Effector memory CD8-positive, alpha-beta T cell (primary cell): Measurements from ENCODE around the gene CDX1.

Experiments
- ATAC-seq: fragments of 150-1000 bp; cut with Tn5 transposase; replicated peaks from 2 replicates; pipeline ENCODE4 v1.10.0; 2021; ENCODE audit warnings: mild to moderate bottlenecking, moderate library complexity
- DNase-seq, 3 experiments: peaks; one replicate each; pipeline ENCODE4 v3.0.0; 2021
- H3K27ac Mint-ChIP-seq, 2 donors: one replicate each; pipeline ENCODE4 v1.8.0; 2022; ENCODE audit warnings: mild to moderate bottlenecking in 2 of 2, mixed read lengths in 2 of 2, moderate library complexity in 2 of 2
- H3K27me3 Mint-ChIP-seq, 2 donors: one replicate each; pipeline ENCODE4 v1.8.0; 2022; ENCODE audit warnings: mixed read lengths in 2 of 2
- H3K36me3 Mint-ChIP-seq: one replicate; pipeline ENCODE4 v1.8.0; 2022; ENCODE audit warnings: mild to moderate bottlenecking, moderate library complexity, mixed read lengths; ENCODE audit not compliant: insufficient read depth
- H3K4me1 Mint-ChIP-seq, 2 donors: one replicate each; pipeline ENCODE4 v1.8.0; 2022; ENCODE audit warnings: low read depth in 2 of 2, mixed read lengths in 2 of 2
- H3K4me3 Mint-ChIP-seq, 2 donors: one replicate each; pipeline ENCODE4 v1.8.0; 2022; ENCODE audit warnings: mild to moderate bottlenecking in 2 of 2, mixed read lengths in 2 of 2, moderate library complexity in 2 of 2
- H3K9me3 Mint-ChIP-seq, 2 donors: one replicate each; pipeline ENCODE4 v1.8.0; 2022; ENCODE audit warnings: mixed read lengths in 2 of 2

Gene CDX1

DNA sequence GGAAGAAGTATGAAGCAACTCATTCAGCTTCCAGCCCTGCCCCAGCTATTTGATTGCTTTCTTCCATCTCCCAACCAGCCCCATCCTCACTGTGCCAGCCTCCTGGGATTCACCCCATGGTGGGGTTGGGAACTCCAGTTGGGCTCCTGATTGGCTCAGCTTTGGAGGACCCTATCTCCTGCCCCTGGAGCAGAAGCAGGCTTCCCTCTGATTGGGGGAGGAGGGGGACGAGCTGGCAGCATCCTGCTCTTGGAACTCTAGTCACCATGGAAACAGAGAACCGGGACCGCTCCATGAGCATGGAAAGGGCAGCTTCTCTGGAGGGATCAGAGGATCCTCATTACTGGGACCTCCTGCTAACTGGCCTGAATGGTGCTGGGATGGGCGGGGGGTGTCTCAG is 25.9 kb downstream of the CDX1 start:
- Mint-ChIP-seq H3K4me1 (no peaks in the 10 kb centered on the region), H3K36me3 (no peaks in the 10 kb centered on the region), H3K4me3 (no peak overlapping the region), H3K27ac (no peak overlapping the region), H3K9me3 (no peaks in the 10 kb centered on the region), H3K27me3 (peaks cover 53 to 86% of the 10 kb centered on the region in 2 donors)
- DNase-seq (no peak), ATAC-seq (no peak)

- Mint-ChIP-seq H3K9me3 (no peaks in the 10 kb centered on the region), H3K4me3 (no peak overlapping the region), H3K4me1 (no peaks in the 10 kb centered on the region), H3K27me3 (peaks cover 61 to 80% of the 10 kb centered on the region in 2 donors), H3K27ac (no peak overlapping the region), H3K36me3 (no peaks in the 10 kb centered on the region)
- no peak for DNase-seq
- no peak for ATAC-seq
Measured at GRCh38 chr5:150195736-150196485, 29.3 kb downstream of the CDX1 start.

DNA sequence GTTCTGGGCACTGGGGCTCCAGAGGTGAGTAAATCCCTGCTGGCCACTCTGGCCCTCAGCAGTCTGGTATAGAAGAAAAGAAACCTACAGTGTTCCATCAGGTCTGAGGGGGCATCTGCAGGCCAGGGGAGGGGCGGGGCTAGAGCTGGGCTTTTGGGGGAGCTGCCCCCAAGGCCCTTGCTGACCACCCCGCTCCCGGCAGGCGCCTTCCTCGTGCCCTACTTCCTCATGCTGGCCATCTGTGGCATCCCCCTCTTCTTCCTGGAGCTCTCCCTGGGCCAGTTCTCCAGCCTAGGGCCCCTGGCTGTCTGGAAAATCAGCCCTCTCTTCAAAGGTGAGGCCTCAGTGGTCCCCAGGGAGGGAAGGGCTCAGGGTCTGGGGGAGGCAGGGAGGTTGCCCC is 29.9 kb downstream of the CDX1 start:
- peaks cover 57 to 74% of the 10 kb centered on the region in 2 donors for H3K27me3 Mint-ChIP-seq

DNA sequence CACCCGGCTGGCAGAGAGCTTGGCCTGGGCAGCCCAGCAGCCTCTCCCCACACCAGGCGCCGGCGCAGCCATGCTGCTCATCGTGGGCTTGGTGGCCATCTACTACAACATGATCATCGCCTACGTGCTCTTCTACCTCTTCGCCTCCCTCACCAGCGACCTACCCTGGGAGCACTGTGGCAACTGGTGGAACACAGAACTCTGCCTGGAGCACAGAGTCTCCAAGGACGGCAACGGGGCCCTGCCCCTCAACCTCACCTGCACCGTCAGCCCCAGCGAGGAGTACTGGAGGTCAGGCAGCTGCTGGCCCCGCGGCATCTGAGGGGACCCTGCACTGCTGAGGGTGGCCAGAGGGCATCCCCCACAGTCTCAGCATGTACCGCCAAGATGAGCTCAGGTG is 30.4 kb downstream of the CDX1 start:
- Mint-ChIP-seq H3K27me3 (peaks cover 52 to 72% of the 10 kb centered on the region in 2 donors), H3K9me3 (no peaks in the 10 kb centered on the region), H3K36me3 (no peaks in the 10 kb centered on the region), H3K27ac (no peak overlapping the region), H3K4me1 (no peaks in the 10 kb centered on the region), H3K4me3 (no peak overlapping the region)
- DNase-seq (no peak), ATAC-seq (no peak)

More for the DNA sequence above, 29.9 kb downstream of the CDX1 start:
- Mint-ChIP-seq H3K27ac (no peak overlapping the region), H3K9me3 (no peaks in the 10 kb centered on the region), H3K4me1 (no peaks in the 10 kb centered on the region), H3K36me3 (no peaks in the 10 kb centered on the region), H3K4me3 (no peak overlapping the region)
- ATAC-seq, result no peak
- no peak for DNase-seq

DNA sequence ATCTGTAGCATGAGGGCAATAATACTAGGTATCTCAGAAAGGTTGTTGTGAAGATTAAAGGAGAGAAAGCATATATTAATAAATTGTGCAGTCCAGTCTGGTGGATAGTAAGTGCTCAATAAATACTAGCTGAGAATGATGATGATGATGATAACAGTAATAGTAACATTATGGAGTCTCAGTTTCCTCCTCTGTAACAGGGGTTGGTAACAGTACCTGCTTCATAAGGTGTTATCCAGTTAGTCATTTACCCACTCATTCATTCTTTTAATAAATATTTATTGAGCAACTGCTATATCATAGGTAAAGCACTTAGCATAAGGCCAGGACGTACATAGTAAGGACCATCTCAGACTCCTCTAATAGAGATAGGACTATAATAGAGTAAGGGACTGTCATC is 30.9 kb downstream of the CDX1 start:
- Mint-ChIP-seq H3K27ac (no peak overlapping the region), H3K36me3 (no peaks in the 10 kb centered on the region), H3K27me3 (peaks cover 53 to 72% of the 10 kb centered on the region in 2 donors)

GRCh38 chr5:150202501-150202900 is 35.9 kb downstream of the CDX1 start:
- Mint-ChIP-seq H3K9me3 (no peaks in the 10 kb centered on the region), H3K4me1 (no peaks in the 10 kb centered on the region), H3K4me3 (no peak overlapping the region), H3K27ac (no peak overlapping the region), H3K36me3 (no peaks in the 10 kb centered on the region), H3K27me3 (peaks cover 35 to 57% of the 10 kb centered on the region in 2 donors)
- DNase-seq, result no peak
- ATAC-seq, result no peak

More for the DNA sequence above, 30.9 kb downstream of the CDX1 start:
- no peaks in the 10 kb centered on the region for H3K4me1 Mint-ChIP-seq
- no peak for ATAC-seq
- H3K4me3 Mint-ChIP-seq, result no peak overlapping the region
- DNase-seq, result no peak
- no peaks in the 10 kb centered on the region for H3K9me3 Mint-ChIP-seq

- H3K27me3 Mint-ChIP-seq, result peaks cover 38 to 63% of the 10 kb centered on the region in 2 donors
- H3K36me3 Mint-ChIP-seq, result no peaks in the 10 kb centered on the region
- no peaks in the 10 kb centered on the region for H3K9me3 Mint-ChIP-seq
- H3K27ac Mint-ChIP-seq, result peak overlapping the region in 1 of 2 donors; percentile 39
- peaks cover 11 to 12% of the 10 kb centered on the region in 2 donors for H3K4me1 Mint-ChIP-seq
- ATAC-seq (no peak), DNase-seq (no peak)
- H3K4me3 Mint-ChIP-seq, result no peak overlapping the region
Measured at GRCh38 chr5:150203832-150204589, 37.4 kb downstream of the CDX1 start.

GRCh38 chr5:150204590-150204960 is 38.0 kb downstream of the CDX1 start:
- ATAC-seq, result no peak
- Mint-ChIP-seq H3K4me3 (no peak overlapping the region), H3K27me3 (peaks cover 37 to 63% of the 10 kb centered on the region in 2 donors), H3K4me1 (peaks cover 16 to 17% of the 10 kb centered on the region in 2 donors), H3K9me3 (no peaks in the 10 kb centered on the region), H3K36me3 (no peaks in the 10 kb centered on the region), H3K27ac (peak overlapping the region in 1 of 2 donors; percentile 39)
- no peak for DNase-seq

DNA sequence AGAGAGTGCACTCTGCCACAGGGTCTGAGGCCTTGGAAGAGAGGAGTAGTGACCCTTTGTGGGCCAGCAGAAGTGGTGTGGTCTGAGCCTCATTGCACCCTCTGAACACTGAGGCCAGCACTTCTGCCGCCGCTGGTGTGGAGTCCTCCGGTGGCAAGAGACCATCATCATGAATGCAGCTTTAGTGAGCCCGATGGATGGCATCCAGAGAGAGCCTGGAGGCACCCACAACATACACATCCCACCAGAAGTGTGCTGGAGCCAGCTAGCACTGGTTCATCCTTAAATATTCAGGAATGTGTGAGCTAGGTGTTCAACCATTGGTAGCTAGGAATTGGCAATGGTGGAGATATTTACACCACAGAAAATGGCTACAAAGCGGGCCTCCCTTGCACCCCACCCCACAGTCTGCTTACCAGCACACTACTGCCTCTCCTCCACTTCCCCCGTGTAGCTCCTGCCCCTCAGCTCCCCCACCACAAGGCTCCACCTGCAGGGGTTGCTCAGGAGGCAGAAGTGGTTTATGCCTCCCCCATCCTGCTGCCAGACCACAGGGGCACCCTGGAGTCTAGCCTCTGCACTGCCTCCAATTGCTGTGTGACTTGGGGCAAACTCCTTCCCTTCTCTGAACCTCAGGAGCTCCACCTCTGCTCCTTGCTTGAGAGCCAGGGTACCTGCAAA is 39.7 kb downstream of the CDX1 start:
- H3K9me3 Mint-ChIP-seq, result no peaks in the 10 kb centered on the region
- DNase-seq (no peak), ATAC-seq (no peak)
- H3K27me3 Mint-ChIP-seq, result peaks cover 25 to 64% of the 10 kb centered on the region in 2 donors
- no peak overlapping the region for H3K4me3 Mint-ChIP-seq
- H3K36me3 Mint-ChIP-seq, result no peaks in the 10 kb centered on the region
- H3K27ac Mint-ChIP-seq, result no peak overlapping the region
- H3K4me1 Mint-ChIP-seq, result peaks cover 16 to 22% of the 10 kb centered on the region in 2 donors

DNA sequence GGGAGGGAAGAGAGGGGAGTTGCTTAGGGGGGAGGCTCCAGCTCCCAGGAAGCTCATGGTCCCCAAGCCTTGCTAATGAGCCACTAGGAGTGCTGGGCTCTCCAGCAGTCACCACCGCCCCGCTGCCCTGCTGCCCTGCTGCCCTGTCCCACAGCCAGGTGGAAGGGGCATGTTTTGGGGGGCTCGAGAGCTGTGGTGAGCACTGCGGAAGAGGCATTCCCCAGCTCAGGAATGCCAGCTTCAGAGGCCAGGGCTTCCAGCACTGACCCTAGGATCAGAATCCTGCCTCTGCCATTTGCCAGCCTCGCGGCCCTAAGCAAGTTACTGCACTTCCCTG is 40.2 kb downstream of the CDX1 start:
- peaks cover 25 to 64% of the 10 kb centered on the region in 2 donors for H3K27me3 Mint-ChIP-seq
- H3K4me1 Mint-ChIP-seq, result peaks cover 16 to 22% of the 10 kb centered on the region in 2 donors
- H3K27ac Mint-ChIP-seq, result no peak overlapping the region
- H3K4me3 Mint-ChIP-seq, result no peak overlapping the region
- ATAC-seq, result no peak
- no peak for DNase-seq
- H3K9me3 Mint-ChIP-seq, result no peaks in the 10 kb centered on the region
- no peaks in the 10 kb centered on the region for H3K36me3 Mint-ChIP-seq

DNA sequence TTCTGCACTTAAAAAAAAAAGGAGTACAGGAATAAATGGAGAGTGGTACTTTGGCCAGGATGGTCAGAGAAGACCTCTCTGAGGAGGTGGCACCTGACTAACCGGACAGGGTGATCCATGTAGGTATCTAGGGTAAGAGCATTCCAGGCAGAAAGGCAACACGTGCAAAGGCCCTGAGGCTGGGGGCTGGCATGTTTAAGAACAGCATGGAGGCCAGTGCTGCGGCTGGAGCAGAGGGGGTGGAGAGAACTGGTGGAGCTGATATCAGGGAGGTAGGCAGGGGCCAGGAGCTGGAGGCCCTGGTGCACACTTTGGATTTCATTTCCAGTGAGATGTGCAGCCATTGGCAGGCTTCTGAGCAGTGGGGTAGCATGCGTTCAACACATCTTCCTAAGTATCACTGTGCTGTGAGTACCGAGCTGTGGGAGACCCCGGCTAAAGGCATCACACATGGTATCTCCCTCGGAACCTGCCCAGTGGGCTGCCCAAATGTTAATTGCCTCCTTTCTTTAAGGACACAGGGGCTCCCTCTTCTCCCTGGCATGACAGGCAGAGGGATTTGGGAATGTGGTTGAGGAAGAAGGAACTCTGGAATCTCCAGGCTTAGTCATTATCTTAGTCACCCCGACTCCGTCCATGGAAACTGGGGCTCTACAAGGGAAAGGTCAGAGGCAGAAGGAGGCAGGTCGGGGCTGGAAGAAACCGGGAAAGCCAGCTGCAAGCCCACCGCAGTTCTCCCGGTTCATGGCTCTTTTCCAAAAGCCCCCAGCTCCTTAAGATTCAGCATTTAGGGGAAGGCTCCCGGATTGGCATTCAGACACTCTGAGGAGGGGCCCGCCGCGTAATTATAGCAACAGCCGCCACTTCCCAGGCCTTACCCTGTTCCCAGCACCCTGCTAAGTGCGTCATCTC is 41.9 kb downstream of the CDX1 start:
- peak overlapping the region; percentile 67 to 76 for H3K4me3 Mint-ChIP-seq
- H3K27ac Mint-ChIP-seq, result peak overlapping the region; percentile 62 to 77
- H3K27me3 Mint-ChIP-seq, result peaks cover 19 to 54% of the 10 kb centered on the region in 2 donors
- ATAC-seq (no peak), DNase-seq (no peak)
- H3K9me3 Mint-ChIP-seq, result no peaks in the 10 kb centered on the region
- peaks cover 16 to 22% of the 10 kb centered on the region in 2 donors for H3K4me1 Mint-ChIP-seq
- no peaks in the 10 kb centered on the region for H3K36me3 Mint-ChIP-seq

DNA sequence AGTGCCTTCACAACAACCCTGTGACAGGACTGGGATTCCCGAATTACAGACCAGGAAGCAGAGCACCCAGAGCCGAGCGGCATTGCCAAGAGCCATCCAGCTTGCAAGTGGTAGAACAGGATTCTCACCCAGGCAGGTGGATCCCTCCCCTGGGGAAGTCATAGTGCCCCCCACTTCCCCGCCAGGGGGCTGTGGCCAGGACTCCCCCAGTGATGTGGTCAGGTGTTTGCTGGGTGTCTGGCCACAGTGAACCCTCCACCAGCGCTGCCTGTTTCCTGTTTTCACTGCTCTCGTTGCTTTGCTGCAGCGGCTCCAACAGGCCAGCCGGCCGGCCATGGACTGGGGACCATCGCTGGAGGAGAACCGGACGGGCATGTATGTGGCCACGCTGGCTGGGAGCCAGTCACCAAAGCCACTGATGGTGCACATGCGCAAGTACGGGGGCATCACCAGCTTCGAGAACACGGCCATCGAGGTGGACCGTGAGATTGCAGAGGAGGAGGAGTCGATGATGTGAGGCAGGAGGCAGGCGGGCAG is 42.6 kb downstream of the CDX1 start:
- Mint-ChIP-seq H3K27me3 (peaks cover 19 to 51% of the 10 kb centered on the region in 2 donors), H3K27ac (peak overlapping the region; percentile 62 to 77), H3K4me3 (peak overlapping the region; percentile 67 to 76), H3K9me3 (no peaks in the 10 kb centered on the region), H3K36me3 (no peaks in the 10 kb centered on the region), H3K4me1 (peaks cover 16 to 22% of the 10 kb centered on the region in 2 donors)
- peak; percentile 27 to 31 (median 30) for DNase-seq
- peak; percentile 87 for ATAC-seq
